ENCODE measurements around the gene KLK11.

GRCh38 chr19:51026554-51026831, at the start of gene KLK11:
- TF ChIP-seq POLR2A (IDR thresholded peaks at IDR 0.05; ENCODE audit: low read depth, low read length) (no peak), RFX5 (IDR thresholded peaks at IDR 0.05; ENCODE audit: low read depth, low read length) (no peak)
